ENCODE data around the gene ACP7. TPM values are rescaled to one million over a fixed set of nuclear protein-coding genes. Genes with fewer than 3 reads are reported as not detected.

ACP7 gene
- total RNA-seq, 4 donors from 2014 or later = not detected

DNA sequence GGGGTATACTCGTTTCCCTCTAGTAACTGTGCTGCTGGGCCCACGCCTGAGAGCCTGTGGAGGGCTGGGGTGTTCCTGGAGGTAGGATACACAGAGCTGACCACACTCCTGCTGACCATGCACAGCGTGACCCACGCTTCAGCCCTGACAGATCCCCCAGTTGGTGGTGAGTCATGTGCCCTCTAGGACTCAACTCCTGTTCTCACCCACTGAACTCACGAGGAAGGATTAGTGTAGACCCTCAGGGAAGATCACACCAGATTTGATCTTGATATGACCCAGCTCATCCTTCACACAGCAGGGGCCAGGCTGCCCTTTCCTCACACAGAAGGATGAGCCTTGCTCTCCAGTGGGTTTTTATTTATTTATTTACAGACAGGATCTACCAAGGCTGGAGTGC, 13.3 kb upstream of the ACP7 start:
- Histone ChIP-seq H3K9me3 (no peaks in the 10 kb centered on the region), H3K4me1 (no peaks in the 10 kb centered on the region), H3K36me3 (no peaks in the 10 kb centered on the region), H3K4me3 (no peak overlapping the region), H3K27me3 (peaks cover 0 to 48% (median 0%) of the 10 kb centered on the region in 4 donors), H3K27ac (replicated peaks in 1 of 4) (no peak overlapping the region)
- 87% methylated on average over 5 of the region's 5 CpGs for WGBS
- intact Hi-C loops (cut with DNase I) = no loop called here
- no peak for DNase-seq (ENCODE audit: extremely low spot score)
- TF ChIP-seq POLR2AphosphoS5 (IDR thresholded peaks at IDR 0.05) (no peak), EP300 (IDR thresholded peaks at IDR 0.05) (no peak), POLR2A (IDR thresholded peaks at IDR 0.05; ENCODE audit: low read depth) (no peak)
- TF ChIP-seq, protein P1, sequence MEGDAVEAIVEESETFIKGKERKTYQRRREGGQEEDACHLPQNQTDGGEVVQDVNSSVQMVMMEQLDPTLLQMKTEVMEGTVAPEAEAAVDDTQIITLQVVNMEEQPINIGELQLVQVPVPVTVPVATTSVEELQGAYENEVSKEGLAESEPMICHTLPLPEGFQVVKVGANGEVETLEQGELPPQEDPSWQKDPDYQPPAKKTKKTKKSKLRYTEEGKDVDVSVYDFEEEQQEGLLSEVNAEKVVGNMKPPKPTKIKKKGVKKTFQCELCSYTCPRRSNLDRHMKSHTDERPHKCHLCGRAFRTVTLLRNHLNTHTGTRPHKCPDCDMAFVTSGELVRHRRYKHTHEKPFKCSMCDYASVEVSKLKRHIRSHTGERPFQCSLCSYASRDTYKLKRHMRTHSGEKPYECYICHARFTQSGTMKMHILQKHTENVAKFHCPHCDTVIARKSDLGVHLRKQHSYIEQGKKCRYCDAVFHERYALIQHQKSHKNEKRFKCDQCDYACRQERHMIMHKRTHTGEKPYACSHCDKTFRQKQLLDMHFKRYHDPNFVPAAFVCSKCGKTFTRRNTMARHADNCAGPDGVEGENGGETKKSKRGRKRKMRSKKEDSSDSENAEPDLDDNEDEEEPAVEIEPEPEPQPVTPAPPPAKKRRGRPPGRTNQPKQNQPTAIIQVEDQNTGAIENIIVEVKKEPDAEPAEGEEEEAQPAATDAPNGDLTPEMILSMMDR (IDR thresholded peaks at IDR 0.05) = no peak

DNA sequence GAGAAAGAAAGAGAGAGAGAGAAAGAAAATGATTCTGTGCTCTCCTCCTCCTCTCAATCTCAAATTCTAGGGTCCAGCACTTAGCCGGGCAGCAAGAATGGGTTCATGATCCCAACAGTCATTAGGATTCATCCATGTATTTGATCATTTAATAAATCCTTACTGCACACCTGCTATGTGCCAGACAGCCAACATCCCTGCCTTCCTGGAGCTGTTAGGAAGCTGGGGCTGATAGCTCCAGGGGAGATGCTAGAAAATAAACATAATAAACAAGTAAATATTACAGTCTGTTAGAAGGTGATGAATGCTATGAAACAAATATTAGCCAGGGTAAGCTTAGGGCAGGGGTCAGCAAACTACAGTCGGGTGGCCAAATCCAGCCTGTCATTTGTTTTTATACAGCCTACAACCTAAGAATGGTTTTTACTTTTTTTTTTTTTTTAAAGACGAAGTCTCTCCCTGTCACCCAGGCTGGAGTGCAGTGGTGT, 9.9 kb upstream of the ACP7 start:
- no peak overlapping the region for H3K4me3 ChIP-seq
- peaks cover 0 to 78% (median 0%) of the 10 kb centered on the region in 4 donors for H3K27me3 ChIP-seq
- no peaks in the 10 kb centered on the region for H3K9me3 ChIP-seq
- no peaks in the 10 kb centered on the region for H3K36me3 ChIP-seq
- intact Hi-C loops (cut with DNase I) = no loop called here
- H3K4me1 ChIP-seq = no peaks in the 10 kb centered on the region
- TF ChIP-seq, protein P1 (IDR thresholded peaks at IDR 0.05) = no peak
- no peak for TF ChIP-seq POLR2A (IDR thresholded peaks at IDR 0.05; ENCODE audit: low read depth)
- TF ChIP-seq EP300 (IDR thresholded peaks at IDR 0.05) = no peak
- no peak for TF ChIP-seq POLR2AphosphoS5 (IDR thresholded peaks at IDR 0.05)
- whole genome bisulfite sequencing = 41% methylated on average over 3 of the region's 3 CpGs
- no peak for DNase-seq (ENCODE audit: extremely low spot score)
- H3K27ac ChIP-seq (replicated peaks in 1 of 4) = no peak overlapping the region

DNA sequence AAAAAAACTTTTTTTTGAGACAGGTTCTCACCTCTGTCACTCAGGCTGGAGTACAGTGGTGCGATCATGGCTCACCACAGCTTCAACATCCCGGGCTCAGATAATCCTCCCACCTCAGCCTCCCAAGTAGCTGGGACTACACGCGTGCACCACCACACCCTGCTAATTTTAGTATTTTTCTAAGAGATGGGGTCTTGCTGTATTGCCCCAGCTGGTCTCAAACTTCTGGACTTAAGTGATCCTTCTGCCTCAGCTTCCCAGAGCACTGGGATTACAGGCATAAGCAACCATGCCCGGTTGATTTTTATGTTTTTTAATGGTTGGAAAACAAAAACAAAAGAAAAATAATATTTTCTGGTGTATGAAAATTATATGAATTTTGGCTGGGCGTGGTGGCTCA, 9.2 kb upstream of the ACP7 start:
- Histone ChIP-seq H3K36me3 (no peaks in the 10 kb centered on the region), H3K9me3 (no peaks in the 10 kb centered on the region), H3K27me3 (peaks cover 0 to 79% (median 0%) of the 10 kb centered on the region in 4 donors), H3K4me3 (no peak overlapping the region), H3K27ac (replicated peaks in 1 of 4) (no peak overlapping the region), H3K4me1 (no peaks in the 10 kb centered on the region)
- intact Hi-C loops (cut with DNase I) = no loop called here
- WGBS = 95% methylated on average over 6 of the region's 6 CpGs
- no peak for TF ChIP-seq EP300 (IDR thresholded peaks at IDR 0.05)
- no peak for TF ChIP-seq POLR2A (IDR thresholded peaks at IDR 0.05; ENCODE audit: low read depth)
- TF ChIP-seq, protein P1 (IDR thresholded peaks at IDR 0.05) = no peak
- no peak for TF ChIP-seq POLR2AphosphoS5 (IDR thresholded peaks at IDR 0.05)
- DNase-seq (ENCODE audit: extremely low spot score) = no peak

DNA sequence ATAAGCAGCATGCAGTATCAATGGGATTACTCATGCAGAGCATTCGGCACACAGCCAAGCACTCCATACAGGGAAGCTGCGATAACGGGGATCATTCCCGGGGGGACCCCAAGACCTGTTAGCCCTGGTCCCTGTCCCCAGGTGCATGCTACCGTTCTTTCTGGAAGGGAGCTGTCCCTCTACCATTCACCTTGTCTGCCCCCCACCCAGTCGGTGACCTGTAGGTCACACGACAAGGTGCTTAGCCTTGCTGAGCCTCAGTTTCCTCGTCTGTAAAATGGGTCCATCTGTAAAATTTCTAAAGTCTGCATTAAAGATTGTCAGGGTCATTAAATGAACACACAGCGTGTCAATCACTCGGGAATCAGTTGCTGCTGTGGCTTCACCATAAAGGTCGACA, 6.8 kb upstream of the ACP7 start:
- 84% methylated on average over 11 of the region's 11 CpGs for WGBS
- DNase-seq (ENCODE audit: extremely low spot score) = no peak
- intact Hi-C loops (cut with DNase I) = no loop called here
- TF ChIP-seq POLR2A (IDR thresholded peaks at IDR 0.05; ENCODE audit: low read depth) (no peak), POLR2AphosphoS5 (IDR thresholded peaks at IDR 0.05) (no peak), EP300 (IDR thresholded peaks at IDR 0.05) (no peak)
- TF ChIP-seq, protein P1 (IDR thresholded peaks at IDR 0.05) = no peak
- H3K9me3 ChIP-seq = no peaks in the 10 kb centered on the region
- H3K36me3 ChIP-seq = no peaks in the 10 kb centered on the region
- H3K4me1 ChIP-seq = no peaks in the 10 kb centered on the region
- no peak overlapping the region for H3K4me3 ChIP-seq
- H3K27ac ChIP-seq (replicated peaks in 1 of 4) = no peak overlapping the region
- H3K27me3 ChIP-seq = peaks cover 0 to 79% (median 2%) of the 10 kb centered on the region in 4 donors

All from esophagus muscularis mucosa (tissue), 4 donors.